Thymus (tissue), 2 donors: ENCODE measurements around the gene TMEM196. TPM values are rescaled to one million over a fixed set of nuclear protein-coding genes. Genes with fewer than 3 reads are reported as not detected.

Experiments
- polyA plus RNA-seq: library from polyadenylated mRNA; stranded (reverse); fragments of 200-250 nt; gene quantifications from one replicate; pipeline ENCODE4 v1.2.3, GENCODE V29; 2013
- total RNA-seq: library from RNA; stranded (reverse); fragments of 120-200 nt; gene quantifications from one replicate; pipeline ENCODE4 v1.2.4, GENCODE V29; 2013
- donor health status: healthy.

Gene TMEM196
- total and polyA plus RNA-seq, 2 donors = 0.05 to 0.18 TPM

Other genes with a start within 250 kb of the TMEM196 start
- gene POLR1F, start 64.6 kb downstream of the TMEM196 start, total RNA-seq = 15.5 TPM
- gene POLR1F, start 64.6 kb downstream of the TMEM196 start, polyA plus RNA-seq = 8.6 TPM